HepG2 (cell line): ENCODE results near the gene TAF1B. TPM values are rescaled to one million over a fixed set of nuclear protein-coding genes. Genes with fewer than 3 reads are reported as not detected.
A peak's percentile ranks its signal among the peaks of the same experiment; 100 is the strongest.

Experiments used
- ARNTL ChIP-seq: sonication (generic); formaldehyde crosslinking; IDR thresholded peaks from 2 replicates; pipeline ENCODE4 v1.4.0; 2020; ENCODE audit warnings: mild to moderate bottlenecking, missing genetic modification reagents
- BATF2 ChIP-seq: sonication (generic); formaldehyde crosslinking; IDR thresholded peaks from 2 replicates; pipeline ENCODE4 v1.8.0; 2022; ENCODE audit warnings: mild to moderate bottlenecking, missing genetic modification reagents, moderate library complexity
- EEA1 ChIP-seq: sonication (generic); formaldehyde crosslinking; IDR thresholded peaks from 2 replicates; pipeline ENCODE4 v1.5.1; 2020; ENCODE audit warnings: mild to moderate bottlenecking, missing genetic modification reagents, borderline replicate concordance
- HDAC6 ChIP-seq: fragments of 200-600 bp; sonication (generic); IDR thresholded peaks from 2 replicates; pipeline ENCODE4 v1.7.0; 2017; ENCODE audit warnings: mild to moderate bottlenecking, antibody characterized with exemption, low read length, low read depth
- HIC2 ChIP-seq: sonication (generic); formaldehyde crosslinking; IDR thresholded peaks from 2 replicates; pipeline ENCODE4 v1.9.0; 2022; ENCODE audit warnings: low read depth, missing genetic modification reagents
- ISL2 ChIP-seq: sonication (generic); formaldehyde crosslinking; IDR thresholded peaks from 2 replicates; pipeline ENCODE4 v1.5.0; 2020; ENCODE audit warnings: missing genetic modification reagents
- MAFG ChIP-seq: sonication (generic); formaldehyde crosslinking; IDR thresholded peaks from 2 replicates; pipeline ENCODE4 v1.5.1; 2020; ENCODE audit warnings: mild to moderate bottlenecking, missing genetic modification reagents
- MYC ChIP-seq: sonication (generic); formaldehyde crosslinking; IDR thresholded peaks from 2 replicates; pipeline ENCODE4 v1.9.0; 2021; ENCODE audit warnings: missing genetic modification reagents, borderline replicate concordance
- NFRKB ChIP-seq: fragments of 450-650 bp; IDR thresholded peaks from 2 replicates; pipeline ENCODE4 v1.6.1; 2017
- POGZ ChIP-seq: sonication (generic); formaldehyde crosslinking; IDR thresholded peaks from 2 replicates; pipeline ENCODE4 v1.4.0; 2020; ENCODE audit warnings: mild to moderate bottlenecking, missing genetic modification reagents
- POLR2AphosphoS2 ChIP-seq: IDR thresholded peaks from 2 replicates; pipeline ENCODE4 v1.6.1; 2011; ENCODE audit warnings: low read depth, low read length, improper control_type of control experiment
- SNAI1 ChIP-seq: sonication (generic); formaldehyde crosslinking; IDR thresholded peaks from 2 replicates; pipeline ENCODE4 v1.5.0; 2020; ENCODE audit warnings: mild to moderate bottlenecking, missing genetic modification reagents, borderline replicate concordance
- SNAPC2 ChIP-seq: sonication (generic); formaldehyde crosslinking; IDR thresholded peaks from 2 replicates; pipeline ENCODE4 v1.8.1; 2022; ENCODE audit warnings: mild to moderate bottlenecking, missing genetic modification reagents
- TRIM22 ChIP-seq: fragments of 450-650 bp; IDR thresholded peaks from 2 replicates; pipeline ENCODE4 v1.6.1; 2017
- YEATS4 ChIP-seq: sonication (generic); formaldehyde crosslinking; IDR thresholded peaks from 2 replicates; pipeline ENCODE4 v1.4.0; 2020; ENCODE audit warnings: missing genetic modification reagents, borderline replicate concordance
- ZBTB21 ChIP-seq: sonication (generic); formaldehyde crosslinking; IDR thresholded peaks from 2 replicates; pipeline ENCODE4 v1.4.0; 2020; ENCODE audit warnings: missing genetic modification reagents
- ZNF10 ChIP-seq: sonication (generic); formaldehyde crosslinking; IDR thresholded peaks from 2 replicates; pipeline ENCODE4 v1.4.0; 2020; ENCODE audit warnings: mild to moderate bottlenecking, low read depth, missing genetic modification reagents, borderline replicate concordance
- ZNF235 ChIP-seq: sonication (generic); formaldehyde crosslinking; IDR thresholded peaks from 2 replicates; pipeline ENCODE4 v1.8.1; 2023; ENCODE audit warnings: mild to moderate bottlenecking, missing genetic modification reagents, borderline replicate concordance
- ZNF263 ChIP-seq: sonication (generic); formaldehyde crosslinking; IDR thresholded peaks from 2 replicates; pipeline ENCODE4 v1.4.0; 2020; ENCODE audit warnings: missing genetic modification reagents
- ZNF337 ChIP-seq: sonication (generic); formaldehyde crosslinking; IDR thresholded peaks from 2 replicates; pipeline ENCODE4 v1.5.1; 2020; ENCODE audit warnings: missing genetic modification reagents, low read depth, mild to moderate bottlenecking, borderline replicate concordance
- polyA plus RNA-seq, 8 experiments: library from polyadenylated mRNA; depleted of rRNA in 3 of 8; stranded (reverse) in 7 of 8; unstranded in 1 of 8; fragments of >200 nt; fragmentation: Illumina TruSeq in 4 of 8; extraction: Trizol in 4 of 8; gene quantifications; 2 replicates each; pipeline versions ENCODE4 v1.2.1 to v1.2.3, GENCODE V29; 2011 to 2016; ENCODE audit warnings: low read depth in 4 of 8, missing spikeins in 1 of 8, mixed read lengths in 1 of 8; ENCODE audit not compliant: insufficient read depth in 1 of 8
- total RNA-seq, 5 experiments: library from RNA; depleted of rRNA; stranded (reverse); fragments of >200 nt; fragmentation: Illumina TruSeq; extraction: Trizol; gene quantifications; 2 replicates each; pipeline ENCODE4 v1.2.3, GENCODE V29; 2016; ENCODE audit warnings: low read depth in 1 of 5
- TF ChIP-seq, protein P1 (sequence below): IDR thresholded peaks from 2 replicates; pipeline ENCODE4 v1.6.1; 2016; ENCODE audit warnings: low read depth, control low read depth
- TF ChIP-seq, protein P2 (sequence below): IDR thresholded peaks from 2 replicates; pipeline ENCODE4 v1.6.1; 2018; ENCODE audit warnings: missing genetic modification reagents

TAF1B gene
- total and polyA plus RNA-seq, 2 of the 13 experiments (the other 11 are each of a cell fraction or from before 2014, with no cell fraction given), result 13.3 to 27.7 TPM

- TF ChIP-seq ISL2 (CRISPR knock-in tag) (peak; percentile 85), SNAPC2 (CRISPR knock-in tag) (0 out of 2 replicates have a peak, but pooled peaks have one; percentile 85), ARNTL (peak; percentile 29; the same call in 1 of the 2 replicates), BATF2 (CRISPR knock-in tag) (no peak), POGZ (peak; percentile 90), ZNF10 (CRISPR knock-in tag) (no peak), HIC2 (CRISPR knock-in tag) (no peak), POLR2AphosphoS2 (no peak), MYC (peak; percentile 95), TRIM22 (no peak), HDAC6 (no peak), YEATS4 (CRISPR knock-in tag) (peak; percentile 96), ZBTB21 (CRISPR knock-in tag) (no peak), NFRKB (no peak), ZNF337 (CRISPR knock-in tag) (peak; percentile 97; the same call in 1 of the 2 replicates), EEA1 (CRISPR knock-in tag) (peak; percentile 85; the same call in 1 of the 2 replicates), ZNF235 (CRISPR knock-in tag) (peak; percentile 78), ZNF263 (CRISPR knock-in tag) (peak; percentile 22; the same call in 1 of the 2 replicates), SNAI1 (peak; percentile 97), MAFG (CRISPR knock-in tag) (no peak)
- TF ChIP-seq, protein P1, sequence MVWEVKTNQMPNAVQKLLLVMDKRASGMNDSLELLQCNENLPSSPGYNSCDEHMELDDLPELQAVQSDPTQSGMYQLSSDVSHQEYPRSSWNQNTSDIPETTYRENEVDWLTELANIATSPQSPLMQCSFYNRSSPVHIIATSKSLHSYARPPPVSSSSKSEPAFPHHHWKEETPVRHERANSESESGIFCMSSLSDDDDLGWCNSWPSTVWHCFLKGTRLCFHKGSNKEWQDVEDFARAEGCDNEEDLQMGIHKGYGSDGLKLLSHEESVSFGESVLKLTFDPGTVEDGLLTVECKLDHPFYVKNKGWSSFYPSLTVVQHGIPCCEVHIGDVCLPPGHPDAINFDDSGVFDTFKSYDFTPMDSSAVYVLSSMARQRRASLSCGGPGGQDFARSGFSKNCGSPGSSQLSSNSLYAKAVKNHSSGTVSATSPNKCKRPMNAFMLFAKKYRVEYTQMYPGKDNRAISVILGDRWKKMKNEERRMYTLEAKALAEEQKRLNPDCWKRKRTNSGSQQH (CRISPR knock-in tag), result 0 out of 2 replicates have a peak, but pooled peaks have one; percentile 6
- TF ChIP-seq, protein P2, sequence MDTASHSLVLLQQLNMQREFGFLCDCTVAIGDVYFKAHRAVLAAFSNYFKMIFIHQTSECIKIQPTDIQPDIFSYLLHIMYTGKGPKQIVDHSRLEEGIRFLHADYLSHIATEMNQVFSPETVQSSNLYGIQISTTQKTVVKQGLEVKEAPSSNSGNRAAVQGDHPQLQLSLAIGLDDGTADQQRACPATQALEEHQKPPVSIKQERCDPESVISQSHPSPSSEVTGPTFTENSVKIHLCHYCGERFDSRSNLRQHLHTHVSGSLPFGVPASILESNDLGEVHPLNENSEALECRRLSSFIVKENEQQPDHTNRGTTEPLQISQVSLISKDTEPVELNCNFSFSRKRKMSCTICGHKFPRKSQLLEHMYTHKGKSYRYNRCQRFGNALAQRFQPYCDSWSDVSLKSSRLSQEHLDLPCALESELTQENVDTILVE (CRISPR knock-in tag), result peak; percentile 91; the same call in 1 of the 2 replicates
These were observed at the start of gene TAF1B (continued) for GRCh38 chr2:9843229-9844035.
